Measurements from ENCODE around the gene IFT43. TPM values are rescaled to one million over a fixed set of nuclear protein-coding genes. Genes with fewer than 3 reads are reported as not detected.

IFT43 gene
- total RNA-seq, 3 donors from 2014 or later = 21.4 to 47.2 (median 41.9) TPM

DNA sequence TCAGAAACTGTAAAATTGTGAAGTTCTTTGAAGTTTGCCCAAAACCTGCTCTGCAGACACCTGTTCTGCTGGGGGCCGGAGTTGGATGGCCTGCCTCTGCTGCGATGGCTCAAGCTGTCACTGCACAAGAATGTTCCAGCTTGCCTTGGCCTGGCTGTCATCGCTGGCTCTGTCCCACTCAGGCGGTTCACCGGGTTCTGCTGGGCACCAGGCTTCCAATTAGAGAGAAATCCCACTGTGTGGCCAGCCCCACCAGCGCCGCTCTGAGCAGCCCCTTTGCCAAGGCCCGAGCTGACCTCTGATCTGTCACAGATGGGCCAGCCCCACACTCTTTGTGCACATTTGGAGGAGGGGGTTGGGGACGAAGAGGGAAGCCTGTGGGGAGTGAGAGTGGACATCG lies 94.5 kb downstream of the IFT43 start:
- intact Hi-C loops (cut with DNase I; ENCODE audit: low total_unique reads) = no loop called here
- Histone ChIP-seq H3K36me3 (no peaks in the 10 kb centered on the region), H3K9me3 (no peaks in the 10 kb centered on the region), H3K4me3 (no peak overlapping the region), H3K4me1 (no peaks in the 10 kb centered on the region), H3K27ac (no peak overlapping the region), H3K27me3 (no peaks in the 10 kb centered on the region)
- no peak for DNase-seq (ENCODE audit: low spot score in 2 of 2)
- TF ChIP-seq POLR2AphosphoS5 (IDR thresholded peaks at IDR 0.05) (no peak), POLR2A (IDR thresholded peaks at IDR 0.05) (no peak)
- TF ChIP-seq, protein P1, sequence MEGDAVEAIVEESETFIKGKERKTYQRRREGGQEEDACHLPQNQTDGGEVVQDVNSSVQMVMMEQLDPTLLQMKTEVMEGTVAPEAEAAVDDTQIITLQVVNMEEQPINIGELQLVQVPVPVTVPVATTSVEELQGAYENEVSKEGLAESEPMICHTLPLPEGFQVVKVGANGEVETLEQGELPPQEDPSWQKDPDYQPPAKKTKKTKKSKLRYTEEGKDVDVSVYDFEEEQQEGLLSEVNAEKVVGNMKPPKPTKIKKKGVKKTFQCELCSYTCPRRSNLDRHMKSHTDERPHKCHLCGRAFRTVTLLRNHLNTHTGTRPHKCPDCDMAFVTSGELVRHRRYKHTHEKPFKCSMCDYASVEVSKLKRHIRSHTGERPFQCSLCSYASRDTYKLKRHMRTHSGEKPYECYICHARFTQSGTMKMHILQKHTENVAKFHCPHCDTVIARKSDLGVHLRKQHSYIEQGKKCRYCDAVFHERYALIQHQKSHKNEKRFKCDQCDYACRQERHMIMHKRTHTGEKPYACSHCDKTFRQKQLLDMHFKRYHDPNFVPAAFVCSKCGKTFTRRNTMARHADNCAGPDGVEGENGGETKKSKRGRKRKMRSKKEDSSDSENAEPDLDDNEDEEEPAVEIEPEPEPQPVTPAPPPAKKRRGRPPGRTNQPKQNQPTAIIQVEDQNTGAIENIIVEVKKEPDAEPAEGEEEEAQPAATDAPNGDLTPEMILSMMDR (IDR thresholded peaks at IDR 0.05) = no peak

GRCh38 chr14:76080471-76080870 lies 94.9 kb downstream of the IFT43 start:
- H3K36me3 ChIP-seq = no peaks in the 10 kb centered on the region
- H3K27ac ChIP-seq = no peak overlapping the region
- TF ChIP-seq, protein P1 (IDR thresholded peaks at IDR 0.05) = no peak
- TF ChIP-seq POLR2A (IDR thresholded peaks at IDR 0.05) (no peak), POLR2AphosphoS5 (IDR thresholded peaks at IDR 0.05) (no peak)

DNA sequence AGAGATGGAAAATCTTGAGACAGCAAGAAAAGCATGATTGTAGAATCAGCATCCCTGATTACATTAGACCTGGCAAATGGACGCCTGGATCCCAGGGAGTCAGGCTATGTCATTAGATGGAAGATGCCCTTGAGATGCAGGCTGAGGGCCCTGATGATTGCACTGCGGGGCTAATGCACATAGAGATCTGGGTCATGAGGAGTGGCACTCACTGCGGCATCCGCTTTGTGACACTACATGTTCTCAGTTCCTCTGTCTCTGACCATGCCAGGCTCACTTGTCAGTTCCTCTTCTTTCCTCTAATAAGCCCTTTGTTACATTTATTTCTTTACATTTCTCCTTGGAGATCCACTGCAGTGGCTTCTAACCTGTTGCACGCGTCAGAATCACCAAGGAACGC lies 96.1 kb downstream of the IFT43 start:
- no peaks in the 10 kb centered on the region for H3K27me3 ChIP-seq
- no peak overlapping the region for H3K27ac ChIP-seq
- H3K36me3 ChIP-seq = no peaks in the 10 kb centered on the region
- H3K9me3 ChIP-seq = no peaks in the 10 kb centered on the region
- H3K4me3 ChIP-seq = no peak overlapping the region
- TF ChIP-seq, protein P1 (IDR thresholded peaks at IDR 0.05) = no peak
- TF ChIP-seq POLR2A (IDR thresholded peaks at IDR 0.05) (no peak), POLR2AphosphoS5 (IDR thresholded peaks at IDR 0.05) (no peak)
- no peak for DNase-seq (ENCODE audit: low spot score in 2 of 2)
- intact Hi-C loops (cut with DNase I; ENCODE audit: low total_unique reads) = no loop called here
- H3K4me1 ChIP-seq = no peaks in the 10 kb centered on the region

More at GRCh38 chr14:76080471-76080870, 94.9 kb downstream of the IFT43 start:
- no peak overlapping the region for H3K4me3 ChIP-seq
- H3K27me3 ChIP-seq = no peaks in the 10 kb centered on the region
- H3K9me3 ChIP-seq = no peaks in the 10 kb centered on the region
- no peaks in the 10 kb centered on the region for H3K4me1 ChIP-seq
- intact Hi-C loops (cut with DNase I; ENCODE audit: low total_unique reads) = no loop called here
- no peak for DNase-seq (ENCODE audit: low spot score in 2 of 2)

DNA sequence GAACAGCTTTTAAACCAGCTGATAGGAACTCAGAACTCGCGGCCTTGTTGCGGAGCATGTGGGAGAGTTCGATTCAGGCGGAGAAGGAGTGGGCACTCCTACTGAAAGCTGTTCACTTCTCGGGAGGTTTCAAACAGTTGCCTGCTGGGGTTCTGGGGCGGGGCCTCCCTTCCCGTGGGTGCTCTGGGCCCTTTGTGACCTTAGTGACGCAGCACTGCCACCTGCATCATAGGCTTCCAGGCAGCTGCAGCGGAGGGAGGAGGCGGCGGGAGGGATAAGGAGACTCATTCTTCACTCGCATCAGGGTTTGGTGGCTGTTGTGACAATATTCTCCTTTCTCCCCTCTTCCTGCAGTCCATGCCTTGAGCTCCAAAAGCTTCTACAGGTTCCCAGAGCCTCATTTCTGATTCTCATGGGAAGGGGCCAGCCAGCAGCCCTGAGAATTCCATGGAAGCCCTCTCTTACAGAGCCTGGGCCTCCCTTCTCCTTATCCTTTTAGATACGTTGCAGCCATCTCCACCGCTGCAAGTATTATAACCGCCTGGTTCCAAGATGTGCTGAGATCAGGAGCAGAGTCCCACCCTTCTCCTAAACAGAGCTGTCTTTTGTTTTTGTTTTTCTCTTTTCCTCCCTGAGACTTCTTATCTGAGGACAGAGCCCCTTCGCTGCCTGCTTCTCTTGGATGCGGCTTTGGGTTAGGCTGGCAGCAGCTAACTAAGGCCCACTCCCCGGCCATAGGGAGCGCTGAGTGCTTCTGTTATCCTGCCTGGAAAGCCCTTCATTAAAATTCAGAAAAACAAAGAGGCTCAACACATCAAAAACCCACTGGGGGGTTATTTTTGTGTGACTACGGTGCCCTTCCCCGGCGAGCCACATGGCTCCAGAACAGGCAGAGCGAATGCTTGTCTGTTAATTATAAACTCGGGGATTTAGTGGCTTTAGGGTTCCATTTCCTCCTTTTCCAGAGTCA lies 98.5 kb downstream of the IFT43 start:
- Histone ChIP-seq H3K9me3 (no peaks in the 10 kb centered on the region), H3K27me3 (no peaks in the 10 kb centered on the region), H3K27ac (no peak overlapping the region), H3K4me3 (no peak overlapping the region), H3K4me1 (no peaks in the 10 kb centered on the region), H3K36me3 (no peaks in the 10 kb centered on the region)
- TF ChIP-seq POLR2AphosphoS5 (IDR thresholded peaks at IDR 0.05) (no peak), POLR2A (IDR thresholded peaks at IDR 0.05) (no peak)
- TF ChIP-seq, protein P1 (IDR thresholded peaks at IDR 0.05) = no peak
- intact Hi-C loops (cut with DNase I; ENCODE audit: low total_unique reads) = no loop called here
- no peak for DNase-seq (ENCODE audit: low spot score in 2 of 2)

GRCh38 chr14:76085358-76085757 lies 99.8 kb downstream of the IFT43 start:
- Histone ChIP-seq H3K36me3 (no peaks in the 10 kb centered on the region), H3K27ac (no peak overlapping the region), H3K27me3 (no peaks in the 10 kb centered on the region), H3K9me3 (no peaks in the 10 kb centered on the region), H3K4me1 (no peaks in the 10 kb centered on the region), H3K4me3 (no peak overlapping the region)
- intact Hi-C loops (cut with DNase I; ENCODE audit: low total_unique reads) = loop anchor here (5.0 kb wide), 1 partner anchor 1082 kb away; no protein-coding TSS in a partner anchor
- TF ChIP-seq POLR2AphosphoS5 (IDR thresholded peaks at IDR 0.05) = no peak
- TF ChIP-seq POLR2A (IDR thresholded peaks at IDR 0.05) = no peak
- TF ChIP-seq, protein P1 (IDR thresholded peaks at IDR 0.05) = no peak
- DNase-seq (ENCODE audit: low spot score in 2 of 2) = no peak

Data from breast epithelium (tissue), 4 donors.